Measurements from ENCODE around the gene LAGE3. TPM values are rescaled to one million over a fixed set of nuclear protein-coding genes. Genes with fewer than 3 reads are reported as not detected.

LAGE3 gene
- total RNA-seq, 4 donors from 2014 or later, result 16.3 to 21.3 (median 17.2) TPM

GRCh38 chrX:154471839-154472684, 7.0 kb downstream of the LAGE3 start:
- no peaks in the 10 kb centered on the region for H3K27me3 ChIP-seq
- no peaks in the 10 kb centered on the region for H3K4me1 ChIP-seq
- no peak overlapping the region for H3K27ac ChIP-seq
- no peak overlapping the region for H3K4me3 ChIP-seq
- 86% methylated on average over 8 of the region's 23 CpGs; no CpG with 5 or more reads in 1 of the 2 donors for WGBS, 2 donors (ENCODE audit: low coverage in 1 of 2)
- no peak for TF ChIP-seq CTCF (IDR thresholded peaks at IDR 0.05)
- TF ChIP-seq EP300 (IDR thresholded peaks at IDR 0.05), result no peak
- no peak for TF ChIP-seq POLR2AphosphoS5 (IDR thresholded peaks at IDR 0.05)
- no peak for TF ChIP-seq POLR2A (IDR thresholded peaks at IDR 0.05)
- H3K9me3 ChIP-seq, result no peaks in the 10 kb centered on the region
- no peak for ATAC-seq
- H3K36me3 ChIP-seq, result peaks cover 0 to 63% of the 10 kb centered on the region in 2 donors

GRCh38 chrX:154470914-154471568, 8.0 kb downstream of the LAGE3 start:
- no peak for TF ChIP-seq EP300 (IDR thresholded peaks at IDR 0.05)
- TF ChIP-seq POLR2A (IDR thresholded peaks at IDR 0.05), result no peak
- no peak for TF ChIP-seq POLR2AphosphoS5 (IDR thresholded peaks at IDR 0.05)
- no peak for TF ChIP-seq CTCF (IDR thresholded peaks at IDR 0.05)
- Histone ChIP-seq H3K27ac (no peak overlapping the region), H3K27me3 (no peaks in the 10 kb centered on the region), H3K9me3 (no peaks in the 10 kb centered on the region), H3K4me1 (no peaks in the 10 kb centered on the region), H3K4me3 (no peak overlapping the region), H3K36me3 (peaks cover 0 to 73% of the 10 kb centered on the region in 2 donors)
- WGBS, 2 donors (ENCODE audit: low coverage in 1 of 2), result 60 to 94% methylated on average over 1 to 5 of the region's 23 CpGs
- ATAC-seq, result no peak

- H3K4me1 ChIP-seq, result no peaks in the 10 kb centered on the region
- ATAC-seq, result no peak
- WGBS, 2 donors (ENCODE audit: low coverage in 1 of 2), result no CpG with 5 or more reads among the region's 14 CpGs
- no peaks in the 10 kb centered on the region for H3K9me3 ChIP-seq
- H3K4me3 ChIP-seq, result no peak overlapping the region
- H3K27me3 ChIP-seq, result no peaks in the 10 kb centered on the region
- TF ChIP-seq POLR2AphosphoS5 (IDR thresholded peaks at IDR 0.05), result no peak
- TF ChIP-seq EP300 (IDR thresholded peaks at IDR 0.05), result no peak
- no peak for TF ChIP-seq POLR2A (IDR thresholded peaks at IDR 0.05)
- no peak for TF ChIP-seq CTCF (IDR thresholded peaks at IDR 0.05)
- H3K36me3 ChIP-seq, result peaks cover 0 to 79% of the 10 kb centered on the region in 2 donors
- no peak overlapping the region for H3K27ac ChIP-seq
These were observed 8.6 kb downstream of the LAGE3 start for GRCh38 chrX:154470434-154470833.

- Histone ChIP-seq H3K9me3 (no peaks in the 10 kb centered on the region), H3K36me3 (peaks cover 0 to 85% of the 10 kb centered on the region in 2 donors), H3K27me3 (no peaks in the 10 kb centered on the region), H3K27ac (no peak overlapping the region), H3K4me1 (no peaks in the 10 kb centered on the region), H3K4me3 (no peak overlapping the region)
- no peak for ATAC-seq
- TF ChIP-seq EP300 (IDR thresholded peaks at IDR 0.05) (no peak), CTCF (IDR thresholded peaks at IDR 0.05) (no peak), POLR2A (IDR thresholded peaks at IDR 0.05) (no peak), POLR2AphosphoS5 (IDR thresholded peaks at IDR 0.05) (no peak)
- 100% methylated on average over 2 of the region's 18 CpGs; no CpG with 5 or more reads in 1 of the 2 donors for WGBS, 2 donors (ENCODE audit: low coverage in 1 of 2)
These were observed 9.2 kb downstream of the LAGE3 start for GRCh38 chrX:154469880-154470279.

Measured in gastroesophageal sphincter (tissue), 4 donors.